VCaP (cell line): ENCODE measurements around the gene BST1.

Experiments used
- H3K27ac ChIP-seq: fragments of 450-650 bp; 2 replicates; pipeline ENCODE4 v1.5.1; 2017
- TF ChIP-seq, protein P1 (sequence below): fragments of 450-650 bp; conservative IDR thresholded peaks from 2 replicates; pipeline ENCODE4 v1.5.1; 2017; ENCODE audit warnings: mild to moderate bottlenecking, moderate library complexity

BST1 gene

DNA sequence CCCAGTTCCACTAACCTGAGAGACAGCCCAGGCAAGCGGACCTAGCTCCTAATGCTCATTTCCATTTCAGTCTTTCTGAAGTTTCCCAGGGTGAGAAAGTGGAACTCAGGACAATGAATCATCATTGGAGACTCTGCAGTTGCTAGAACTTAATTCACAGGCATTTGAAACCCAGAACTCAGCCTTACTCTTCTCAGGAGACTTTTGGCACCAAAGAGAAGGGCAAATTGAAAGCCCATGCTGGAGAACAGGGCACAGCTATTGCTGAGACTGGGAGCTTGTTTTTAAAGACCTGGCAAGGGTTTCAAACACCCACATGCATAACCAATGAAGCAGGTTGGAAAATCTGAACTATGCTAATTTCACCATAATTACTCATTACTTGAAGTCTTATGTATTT lies 36.0 kb downstream of the BST1 start:
- TF ChIP-seq, protein P1, sequence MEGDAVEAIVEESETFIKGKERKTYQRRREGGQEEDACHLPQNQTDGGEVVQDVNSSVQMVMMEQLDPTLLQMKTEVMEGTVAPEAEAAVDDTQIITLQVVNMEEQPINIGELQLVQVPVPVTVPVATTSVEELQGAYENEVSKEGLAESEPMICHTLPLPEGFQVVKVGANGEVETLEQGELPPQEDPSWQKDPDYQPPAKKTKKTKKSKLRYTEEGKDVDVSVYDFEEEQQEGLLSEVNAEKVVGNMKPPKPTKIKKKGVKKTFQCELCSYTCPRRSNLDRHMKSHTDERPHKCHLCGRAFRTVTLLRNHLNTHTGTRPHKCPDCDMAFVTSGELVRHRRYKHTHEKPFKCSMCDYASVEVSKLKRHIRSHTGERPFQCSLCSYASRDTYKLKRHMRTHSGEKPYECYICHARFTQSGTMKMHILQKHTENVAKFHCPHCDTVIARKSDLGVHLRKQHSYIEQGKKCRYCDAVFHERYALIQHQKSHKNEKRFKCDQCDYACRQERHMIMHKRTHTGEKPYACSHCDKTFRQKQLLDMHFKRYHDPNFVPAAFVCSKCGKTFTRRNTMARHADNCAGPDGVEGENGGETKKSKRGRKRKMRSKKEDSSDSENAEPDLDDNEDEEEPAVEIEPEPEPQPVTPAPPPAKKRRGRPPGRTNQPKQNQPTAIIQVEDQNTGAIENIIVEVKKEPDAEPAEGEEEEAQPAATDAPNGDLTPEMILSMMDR = no peak
- H3K27ac ChIP-seq = no peak overlapping the region; the same call in 1 of the 2 replicates

DNA sequence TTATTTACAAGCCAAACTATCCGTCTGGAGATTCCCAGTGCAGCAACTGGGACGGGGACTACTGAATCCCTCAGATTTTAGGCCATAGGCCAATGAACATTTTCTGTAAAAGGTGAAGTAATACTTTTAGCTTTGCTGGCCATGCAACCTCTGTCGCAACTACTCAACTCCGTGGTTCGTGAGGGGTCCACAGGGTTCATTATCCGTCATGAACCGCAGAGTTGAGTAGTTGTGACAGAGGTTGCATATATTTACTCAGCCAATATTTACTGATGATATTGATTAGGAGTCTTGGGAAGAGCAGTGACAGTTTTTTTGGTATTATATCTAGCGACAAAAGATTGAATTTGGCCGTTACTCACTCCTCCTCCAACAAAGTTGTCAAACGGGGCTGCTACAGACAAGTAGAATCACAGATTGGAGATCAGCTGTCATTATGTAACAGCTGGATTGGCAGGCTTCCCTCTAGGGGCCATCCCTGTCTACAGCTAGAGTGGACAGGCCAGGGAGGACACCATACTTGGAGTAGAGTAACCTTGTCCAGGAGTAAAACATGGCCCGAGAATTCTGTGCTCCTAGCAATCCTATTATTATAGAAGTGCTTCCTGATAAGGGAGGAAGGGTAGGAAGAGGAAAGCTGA lies 38.0 kb downstream of the BST1 start:
- TF ChIP-seq, protein P1 = no peak
- H3K27ac ChIP-seq = no peak overlapping the region

DNA sequence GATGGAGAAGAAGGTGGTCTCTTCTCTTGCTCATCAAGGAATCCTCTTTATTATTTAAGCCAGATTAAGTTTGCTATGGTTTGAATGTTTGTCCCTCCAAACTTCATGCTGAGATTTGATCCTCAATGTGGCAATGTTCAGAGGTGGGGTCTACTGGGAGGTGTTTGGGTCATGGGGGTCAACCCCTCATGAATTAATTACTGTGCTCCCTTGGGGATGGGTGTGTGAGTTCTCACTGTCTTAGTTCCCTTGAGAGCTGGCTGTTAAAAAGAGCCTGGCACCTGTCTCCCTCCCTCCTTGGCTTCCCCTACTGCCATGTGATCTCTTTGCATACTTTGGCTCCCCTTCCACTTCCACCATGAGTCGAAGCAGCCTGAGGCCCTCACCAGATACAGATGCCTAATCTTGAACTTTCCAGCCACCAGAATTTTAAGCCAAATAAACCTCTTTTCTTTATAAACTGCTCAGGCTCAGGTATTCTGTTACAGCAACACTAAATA lies 39.3 kb downstream of the BST1 start:
- no peak overlapping the region for H3K27ac ChIP-seq
- TF ChIP-seq, protein P1 = no peak

DNA sequence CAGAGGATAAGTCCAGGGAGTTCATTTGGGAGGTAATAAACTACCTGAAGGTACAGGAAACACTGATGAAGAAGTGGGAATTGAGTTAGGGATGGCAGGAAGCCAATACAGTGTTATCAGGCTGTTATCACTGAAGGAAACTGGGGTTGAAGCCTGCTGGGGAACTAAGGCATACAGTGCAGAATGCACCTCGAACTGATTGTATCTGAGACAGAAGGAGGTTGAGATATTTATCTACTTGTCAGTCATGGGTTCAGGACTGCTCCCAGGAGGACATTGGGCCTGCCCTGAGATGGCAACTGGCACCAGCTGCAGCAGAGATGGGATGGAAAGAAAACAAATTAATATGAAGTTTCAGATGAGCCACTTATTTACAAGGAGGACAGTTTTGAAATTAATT lies 39.8 kb downstream of the BST1 start:
- TF ChIP-seq, protein P1 = no peak
- no peak overlapping the region for H3K27ac ChIP-seq

DNA sequence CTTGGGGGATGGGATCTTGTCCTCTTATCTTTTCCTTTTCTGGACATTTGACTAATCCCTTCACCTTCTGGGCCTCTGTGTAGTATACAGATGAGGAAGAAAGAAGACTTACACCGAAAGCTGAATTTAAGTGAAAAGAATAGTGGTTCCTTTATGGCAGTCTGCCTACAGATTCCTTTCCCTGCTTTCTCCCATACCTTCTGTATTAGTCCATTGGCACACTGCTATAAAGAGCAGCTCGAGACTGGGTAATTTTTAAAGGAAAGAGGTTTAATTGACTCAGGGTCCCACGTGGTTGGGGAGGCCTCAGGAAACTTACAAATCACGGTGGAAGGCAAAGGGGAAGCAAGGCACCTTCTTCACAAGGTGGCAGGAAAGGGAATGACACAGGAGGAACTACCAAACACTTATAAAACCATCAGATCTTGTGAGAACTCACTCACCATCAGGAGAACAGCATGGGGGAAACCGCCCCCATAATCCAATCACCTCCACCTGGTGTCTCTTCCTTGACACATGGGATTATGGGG lies 41.2 kb downstream of the BST1 start:
- no peak overlapping the region for H3K27ac ChIP-seq
- TF ChIP-seq, protein P1 = no peak

DNA sequence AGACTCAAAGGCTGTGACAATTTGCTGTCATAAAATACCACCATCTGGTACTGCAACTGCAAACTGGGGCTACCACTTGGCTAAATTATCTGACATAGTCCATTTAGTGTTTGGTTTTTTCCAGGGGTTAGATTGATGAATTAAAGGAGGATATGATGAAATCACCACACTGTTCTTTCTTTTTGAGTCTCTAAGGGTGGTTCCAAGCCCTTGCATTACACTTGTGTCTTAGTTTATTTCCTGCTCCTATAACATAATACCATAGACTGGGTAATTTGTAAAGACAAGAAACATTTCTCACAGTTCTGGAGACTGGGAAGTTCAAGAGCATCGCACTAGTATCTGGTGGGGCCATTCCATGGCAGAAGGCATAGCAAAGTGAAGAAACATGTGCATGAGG lies 43.2 kb downstream of the BST1 start:
- H3K27ac ChIP-seq = no peak overlapping the region
- TF ChIP-seq, protein P1 = no peak

DNA sequence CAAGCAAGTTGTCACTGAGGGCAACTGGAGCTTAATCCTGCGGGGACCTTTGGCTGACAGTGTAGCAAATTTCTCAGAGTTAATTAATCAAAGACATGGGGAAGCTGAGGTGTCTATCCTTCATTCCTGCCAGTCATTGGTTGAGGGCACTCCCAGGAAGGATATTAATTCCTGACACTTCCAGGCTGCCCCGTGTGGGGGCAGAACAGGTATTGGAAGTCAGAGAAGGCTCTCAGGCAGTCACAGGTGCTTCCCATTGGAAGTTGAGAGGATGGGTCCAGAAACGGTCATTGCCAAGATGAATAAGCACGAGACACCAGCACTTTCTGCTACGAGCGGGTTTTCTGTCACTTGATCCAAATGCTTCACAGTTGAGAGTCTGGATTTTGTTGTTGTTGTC lies 46.1 kb downstream of the BST1 start:
- TF ChIP-seq, protein P1 = no peak
- H3K27ac ChIP-seq = no peak overlapping the region
